HL-60 (cell line): ENCODE results near the gene SLC16A11.
A peak's percentile ranks its signal among the peaks of the same experiment; 100 is the strongest.

Experiments used
- DNase-seq, 2 experiments: peaks; one replicate each; pipeline ENCODE4 v3.0.0-alpha.2; 2010 to 2020; ENCODE audit warnings: low read depth in 1 of 2, low spot score in 1 of 2
- H3K27ac ChIP-seq: fragments of 250-450 bp; sonication (Bioruptor Pico); replicated peaks from 2 replicates; pipeline ENCODE4 v1.5.1; 2020; ENCODE audit warnings: mild to moderate bottlenecking, moderate library complexity
- H3K27me3 ChIP-seq: fragments of 250-450 bp; sonication (Bioruptor Pico); 2 replicates; pipeline ENCODE4 v1.5.1; 2021; ENCODE audit warnings: mild to moderate bottlenecking, moderate library complexity; ENCODE audit not compliant: insufficient read depth, poor library complexity, severe bottlenecking
- H3K4me3 ChIP-seq: replicated peaks from 2 replicates; pipeline ENCODE4 v1.5.1; 2011; ENCODE audit warnings: mild to moderate bottlenecking, control low read depth, low read length; ENCODE audit not compliant: insufficient read depth
- GABPA ChIP-seq: IDR thresholded peaks from 2 replicates; pipeline ENCODE4 v1.6.1; 2012; ENCODE audit warnings: low read depth
- POLR2AphosphoS5 ChIP-seq: IDR thresholded peaks from 2 replicates; pipeline ENCODE4 v1.6.1; 2012; ENCODE audit warnings: low read depth
- SPI1 ChIP-seq: IDR thresholded peaks from 2 replicates; pipeline ENCODE4 v1.6.1; 2012; ENCODE audit warnings: low read depth, mild to moderate bottlenecking, borderline replicate concordance
- TF ChIP-seq, protein P1 (sequence below): IDR thresholded peaks from 2 replicates; pipeline ENCODE4 v1.6.1; 2012; ENCODE audit warnings: low read depth; ENCODE audit not compliant: insufficient replicate concordance
- TF ChIP-seq, protein P2 (sequence below): IDR thresholded peaks from one replicate; pipeline ENCODE4 v1.5.1; 2011; ENCODE audit warnings: low read length, control low read depth, inconsistent platforms; ENCODE audit not compliant: insufficient read depth

SLC16A11 gene

GRCh38 chr17:7038025-7038862 lies 5.6 kb downstream of the SLC16A11 start:
- H3K27ac ChIP-seq, result no peak overlapping the region
- no peak for DNase-seq

DNA sequence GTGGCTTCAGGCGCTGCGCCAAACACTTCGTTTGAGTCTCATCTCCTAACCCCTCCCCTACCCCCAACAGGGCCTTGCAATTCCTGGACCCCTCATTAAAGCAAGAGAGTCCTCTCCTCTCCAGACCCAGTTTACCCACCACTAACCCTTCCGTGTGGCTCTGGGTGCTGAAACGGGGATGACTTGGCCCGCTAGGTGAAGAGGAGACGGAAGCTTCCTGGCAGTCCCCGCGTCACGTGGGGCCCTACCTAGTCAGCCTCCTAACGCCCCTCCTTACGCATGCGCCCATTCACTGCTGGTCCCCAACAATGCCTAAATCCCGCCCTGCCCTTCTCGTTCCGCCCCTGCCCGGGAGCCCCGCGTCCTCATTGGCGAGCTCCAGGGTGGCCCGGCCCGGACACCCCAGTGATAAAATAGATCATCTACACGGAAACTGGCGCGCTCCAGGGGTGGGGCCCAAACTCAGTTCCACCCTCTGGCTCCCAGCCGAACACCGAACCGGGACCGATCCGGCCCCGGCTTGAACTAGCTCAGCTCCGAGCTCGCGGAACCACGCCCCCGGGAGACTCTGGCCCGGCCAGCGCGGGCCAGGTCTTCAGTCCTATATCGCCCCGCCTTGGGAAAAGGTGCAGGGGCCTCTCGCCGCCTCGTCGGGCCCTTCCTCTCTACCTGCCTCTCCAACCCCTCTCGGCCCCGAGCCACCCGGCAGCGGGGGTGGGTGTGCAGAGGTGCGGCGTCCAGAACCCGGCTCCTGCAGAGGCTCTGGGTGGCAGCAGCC lies 8.1 kb downstream of the SLC16A11 start, which contains the start of gene SLC16A13:
TSS of gene SLC16A13 (plus strand) at position 425 of the 778 bp plus-strand sequence. CDS start 368 bp downstream, outside the sequence.
- Histone ChIP-seq H3K27me3 (no peaks in the 10 kb centered on the region), H3K4me3 (peak within 1 kb of the TSS; percentile 65), H3K27ac (peak within 1 kb of the TSS; percentile 81)
- TF ChIP-seq, protein P1, sequence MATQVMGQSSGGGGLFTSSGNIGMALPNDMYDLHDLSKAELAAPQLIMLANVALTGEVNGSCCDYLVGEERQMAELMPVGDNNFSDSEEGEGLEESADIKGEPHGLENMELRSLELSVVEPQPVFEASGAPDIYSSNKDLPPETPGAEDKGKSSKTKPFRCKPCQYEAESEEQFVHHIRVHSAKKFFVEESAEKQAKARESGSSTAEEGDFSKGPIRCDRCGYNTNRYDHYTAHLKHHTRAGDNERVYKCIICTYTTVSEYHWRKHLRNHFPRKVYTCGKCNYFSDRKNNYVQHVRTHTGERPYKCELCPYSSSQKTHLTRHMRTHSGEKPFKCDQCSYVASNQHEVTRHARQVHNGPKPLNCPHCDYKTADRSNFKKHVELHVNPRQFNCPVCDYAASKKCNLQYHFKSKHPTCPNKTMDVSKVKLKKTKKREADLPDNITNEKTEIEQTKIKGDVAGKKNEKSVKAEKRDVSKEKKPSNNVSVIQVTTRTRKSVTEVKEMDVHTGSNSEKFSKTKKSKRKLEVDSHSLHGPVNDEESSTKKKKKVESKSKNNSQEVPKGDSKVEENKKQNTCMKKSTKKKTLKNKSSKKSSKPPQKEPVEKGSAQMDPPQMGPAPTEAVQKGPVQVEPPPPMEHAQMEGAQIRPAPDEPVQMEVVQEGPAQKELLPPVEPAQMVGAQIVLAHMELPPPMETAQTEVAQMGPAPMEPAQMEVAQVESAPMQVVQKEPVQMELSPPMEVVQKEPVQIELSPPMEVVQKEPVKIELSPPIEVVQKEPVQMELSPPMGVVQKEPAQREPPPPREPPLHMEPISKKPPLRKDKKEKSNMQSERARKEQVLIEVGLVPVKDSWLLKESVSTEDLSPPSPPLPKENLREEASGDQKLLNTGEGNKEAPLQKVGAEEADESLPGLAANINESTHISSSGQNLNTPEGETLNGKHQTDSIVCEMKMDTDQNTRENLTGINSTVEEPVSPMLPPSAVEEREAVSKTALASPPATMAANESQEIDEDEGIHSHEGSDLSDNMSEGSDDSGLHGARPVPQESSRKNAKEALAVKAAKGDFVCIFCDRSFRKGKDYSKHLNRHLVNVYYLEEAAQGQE, result peak; percentile 18
- TF ChIP-seq POLR2AphosphoS5 (peak; percentile 71; the same call in 1 of the 2 replicates), SPI1 (no peak)
- TF ChIP-seq, protein P2, sequence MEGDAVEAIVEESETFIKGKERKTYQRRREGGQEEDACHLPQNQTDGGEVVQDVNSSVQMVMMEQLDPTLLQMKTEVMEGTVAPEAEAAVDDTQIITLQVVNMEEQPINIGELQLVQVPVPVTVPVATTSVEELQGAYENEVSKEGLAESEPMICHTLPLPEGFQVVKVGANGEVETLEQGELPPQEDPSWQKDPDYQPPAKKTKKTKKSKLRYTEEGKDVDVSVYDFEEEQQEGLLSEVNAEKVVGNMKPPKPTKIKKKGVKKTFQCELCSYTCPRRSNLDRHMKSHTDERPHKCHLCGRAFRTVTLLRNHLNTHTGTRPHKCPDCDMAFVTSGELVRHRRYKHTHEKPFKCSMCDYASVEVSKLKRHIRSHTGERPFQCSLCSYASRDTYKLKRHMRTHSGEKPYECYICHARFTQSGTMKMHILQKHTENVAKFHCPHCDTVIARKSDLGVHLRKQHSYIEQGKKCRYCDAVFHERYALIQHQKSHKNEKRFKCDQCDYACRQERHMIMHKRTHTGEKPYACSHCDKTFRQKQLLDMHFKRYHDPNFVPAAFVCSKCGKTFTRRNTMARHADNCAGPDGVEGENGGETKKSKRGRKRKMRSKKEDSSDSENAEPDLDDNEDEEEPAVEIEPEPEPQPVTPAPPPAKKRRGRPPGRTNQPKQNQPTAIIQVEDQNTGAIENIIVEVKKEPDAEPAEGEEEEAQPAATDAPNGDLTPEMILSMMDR, result no peak
- peak; percentile 86 to 92 for DNase-seq

More at GRCh38 chr17:7038025-7038862, 5.6 kb downstream of the SLC16A11 start:
- TF ChIP-seq, protein P2, result no peak
- no peak for TF ChIP-seq SPI1
- TF ChIP-seq, protein P1, result no peak
- no peak for TF ChIP-seq GABPA
- no peak for TF ChIP-seq POLR2AphosphoS5
- Histone ChIP-seq H3K27me3 (peaks cover under 1% of the 10 kb centered on the region), H3K4me3 (no peak overlapping the region)

DNA sequence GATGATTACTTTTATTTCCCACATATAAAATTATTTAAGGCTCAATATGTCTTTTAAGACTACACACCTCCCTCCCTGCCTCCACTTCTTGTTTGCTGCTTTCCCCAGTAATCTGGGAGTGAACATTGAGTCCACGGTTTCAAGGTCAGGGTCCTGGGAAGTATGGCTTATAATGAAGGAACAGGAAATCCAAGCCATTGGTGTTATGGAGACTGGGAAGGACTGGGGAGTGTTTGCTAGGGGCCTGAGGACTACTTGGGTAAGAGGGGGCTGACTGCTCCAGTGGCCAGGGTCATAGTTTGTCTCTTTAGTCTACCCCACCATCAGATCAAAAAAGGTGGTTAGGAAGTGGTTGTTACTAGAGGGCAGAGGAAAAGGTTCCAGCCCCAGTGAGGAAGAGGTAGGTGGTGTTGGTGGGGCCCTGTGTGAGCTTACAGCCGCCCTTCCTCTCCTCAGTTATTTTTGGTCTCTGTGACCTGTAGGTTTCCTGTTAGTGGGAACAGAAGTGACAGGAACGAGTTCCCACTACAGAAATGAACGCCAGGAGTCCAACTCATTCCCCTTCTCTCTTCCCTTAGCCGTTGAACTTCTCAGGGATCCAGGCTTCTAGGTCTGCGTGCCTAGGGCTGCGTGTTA lies 8.8 kb downstream of the SLC16A11 start:
- no peak for DNase-seq
- H3K27me3 ChIP-seq, result no peaks in the 10 kb centered on the region
- TF ChIP-seq, protein P2, result no peak
- TF ChIP-seq POLR2AphosphoS5 (no peak), GABPA (no peak), SPI1 (no peak)
- TF ChIP-seq, protein P1, result no peak
- peak overlapping the region; percentile 65 for H3K4me3 ChIP-seq
- H3K27ac ChIP-seq, result peak overlapping the region; percentile 81
